A673 (cell line): ENCODE data around the gene MITF. TPM values are rescaled to one million over a fixed set of nuclear protein-coding genes. Genes with fewer than 3 reads are reported as not detected.

Experiments used
- BruUV-seq: library from RNA; stranded (reverse); fragments of 400-500 nt; replicated peaks from 2 replicates; lab custom pipeline; 2021; lab: Mats Ljungman, UMichigan
- CTCF ChIA-PET: fragments of 300-600 bp; sonication (Branson Sonifier 250); formaldehyde crosslinking; loops from one replicate; lab custom pipeline; 2022; ENCODE audit warnings: antibody characterized with exemption; lab: Charles Lee
- POLR2A ChIA-PET: fragments of 300-600 bp; sonication (Branson Sonifier 250); formaldehyde crosslinking; loops from one replicate; lab custom pipeline; 2022; ENCODE audit warnings: antibody characterized with exemption; ENCODE audit not compliant: low non-redundant PET; lab: Charles Lee
- DNase-seq: peaks from one replicate; pipeline ENCODE4 v3.0.0-alpha.2; 2015; ENCODE audit warnings: low spot score
- H3K27ac ChIP-seq: fragments of 200-600 bp; sonication (generic); 2 replicates; pipeline ENCODE4 v1.5.1; 2016; ENCODE audit warnings: mixed run types, low read depth, mild to moderate bottlenecking, mixed read lengths, antibody characterized with exemption, low read length; ENCODE audit not compliant: poor library complexity, severe bottlenecking
- H3K27me3 ChIP-seq: fragments of 200-600 bp; sonication (generic); replicated peaks from 2 replicates; pipeline ENCODE4 v1.6.1; 2017; ENCODE audit warnings: mixed run types, low read depth, mild to moderate bottlenecking, mixed read lengths, antibody characterized with exemption, low read length; ENCODE audit not compliant: insufficient read depth, poor library complexity
- H3K36me3 ChIP-seq: fragments of 200-600 bp; sonication (generic); 2 replicates; pipeline ENCODE4 v1.6.1; 2016; ENCODE audit warnings: mixed run types, mild to moderate bottlenecking, mixed read lengths, antibody characterized with exemption, low read length; ENCODE audit not compliant: insufficient read depth, poor library complexity, severe bottlenecking
- H3K4me1 ChIP-seq: fragments of 200-600 bp; sonication (generic); 2 replicates; pipeline ENCODE4 v1.6.1; 2017; ENCODE audit warnings: mixed run types, mild to moderate bottlenecking, mixed read lengths, antibody characterized with exemption, low read length; ENCODE audit not compliant: insufficient read depth, poor library complexity, severe bottlenecking
- H3K4me3 ChIP-seq: fragments of 200-600 bp; sonication (generic); 2 replicates; pipeline ENCODE4 v1.5.1; 2016; ENCODE audit warnings: low read depth, mixed run types, mild to moderate bottlenecking, mixed read lengths, low read length; ENCODE audit not compliant: poor library complexity, severe bottlenecking
- H3K9me3 ChIP-seq: fragments of 200-600 bp; sonication (generic); 2 replicates; pipeline ENCODE4 v1.6.1; 2016; ENCODE audit warnings: mixed run types, low read depth, mild to moderate bottlenecking, mixed read lengths, antibody characterized with exemption, low read length; ENCODE audit not compliant: poor library complexity, severe bottlenecking
- EZH2 ChIP-seq: fragments of 200-600 bp; sonication (generic); IDR thresholded peaks from 2 replicates; pipeline ENCODE4 v1.6.1; 2017; ENCODE audit warnings: borderline replicate concordance, low read depth, mild to moderate bottlenecking, mixed read lengths, antibody characterized with exemption, low read length; ENCODE audit not compliant: poor library complexity, severe bottlenecking
- intact Hi-C: fragments of 100-400 bp; cut with micrococcal nuclease; formaldehyde crosslinking; loops from one replicate; pipeline ENCODE4 v1.10.0; 2022; ENCODE audit not compliant: unreplicated experiment
- total RNA-seq: library from RNA; stranded (reverse); gene quantifications from 2 replicates; pipeline ENCODE4 v1.2.3, GENCODE V29; 2021
- TF ChIP-seq, protein P1 (sequence below): fragments of 300-800, 200-600 bp; sonication (generic); conservative IDR thresholded peaks from 2 replicates; pipeline ENCODE4 v1.5.1; 2017; ENCODE audit warnings: low read depth, mild to moderate bottlenecking, antibody characterized with exemption, low read length, moderate library complexity, mixed read lengths

Gene MITF
- total RNA-seq, 1 experiment from 2014 or later: 0.52 TPM

DNA sequence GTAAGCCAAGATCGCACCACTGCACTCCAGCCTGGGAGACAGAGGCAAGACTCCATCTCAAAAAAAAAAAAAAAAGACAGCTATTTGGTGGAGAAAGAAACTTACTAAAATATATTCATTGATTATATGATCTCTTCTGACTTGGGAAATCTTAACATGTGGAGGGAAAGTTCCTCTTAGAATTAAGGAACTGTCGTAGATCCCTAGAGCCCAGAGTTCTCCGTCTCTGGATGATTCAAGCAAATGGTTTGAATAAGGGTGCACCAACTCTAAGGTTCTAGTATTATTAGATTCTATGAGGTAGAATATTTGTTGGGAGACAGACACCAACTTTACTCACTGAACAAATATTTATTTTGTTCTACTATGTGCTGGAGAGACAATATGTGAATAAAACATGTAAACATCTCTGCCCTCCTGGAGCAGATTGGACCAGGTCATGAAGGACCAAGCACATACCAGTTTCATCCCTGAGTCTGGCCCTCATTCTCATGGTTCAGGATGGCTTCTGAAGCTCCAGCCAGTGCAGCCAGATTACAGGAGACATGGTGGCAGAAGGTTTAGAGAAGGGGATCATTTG lies 129.7 kb downstream of the MITF start:
- Histone ChIP-seq H3K36me3 (no peaks in the 10 kb centered on the region), H3K9me3 (no peaks in the 10 kb centered on the region), H3K4me3 (no peak overlapping the region), H3K27ac (no peak overlapping the region), H3K4me1 (no peaks in the 10 kb centered on the region), H3K27me3 (no peaks in the 10 kb centered on the region)
- no peak for DNase-seq
- CTCF ChIA-PET: no interaction called here
- POLR2A ChIA-PET: no interaction called here
- TF ChIP-seq EZH2: no peak
- TF ChIP-seq, protein P1, sequence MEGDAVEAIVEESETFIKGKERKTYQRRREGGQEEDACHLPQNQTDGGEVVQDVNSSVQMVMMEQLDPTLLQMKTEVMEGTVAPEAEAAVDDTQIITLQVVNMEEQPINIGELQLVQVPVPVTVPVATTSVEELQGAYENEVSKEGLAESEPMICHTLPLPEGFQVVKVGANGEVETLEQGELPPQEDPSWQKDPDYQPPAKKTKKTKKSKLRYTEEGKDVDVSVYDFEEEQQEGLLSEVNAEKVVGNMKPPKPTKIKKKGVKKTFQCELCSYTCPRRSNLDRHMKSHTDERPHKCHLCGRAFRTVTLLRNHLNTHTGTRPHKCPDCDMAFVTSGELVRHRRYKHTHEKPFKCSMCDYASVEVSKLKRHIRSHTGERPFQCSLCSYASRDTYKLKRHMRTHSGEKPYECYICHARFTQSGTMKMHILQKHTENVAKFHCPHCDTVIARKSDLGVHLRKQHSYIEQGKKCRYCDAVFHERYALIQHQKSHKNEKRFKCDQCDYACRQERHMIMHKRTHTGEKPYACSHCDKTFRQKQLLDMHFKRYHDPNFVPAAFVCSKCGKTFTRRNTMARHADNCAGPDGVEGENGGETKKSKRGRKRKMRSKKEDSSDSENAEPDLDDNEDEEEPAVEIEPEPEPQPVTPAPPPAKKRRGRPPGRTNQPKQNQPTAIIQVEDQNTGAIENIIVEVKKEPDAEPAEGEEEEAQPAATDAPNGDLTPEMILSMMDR: no peak
- intact Hi-C loops: no loop called here
- BruUV-seq: no TSS peak

DNA sequence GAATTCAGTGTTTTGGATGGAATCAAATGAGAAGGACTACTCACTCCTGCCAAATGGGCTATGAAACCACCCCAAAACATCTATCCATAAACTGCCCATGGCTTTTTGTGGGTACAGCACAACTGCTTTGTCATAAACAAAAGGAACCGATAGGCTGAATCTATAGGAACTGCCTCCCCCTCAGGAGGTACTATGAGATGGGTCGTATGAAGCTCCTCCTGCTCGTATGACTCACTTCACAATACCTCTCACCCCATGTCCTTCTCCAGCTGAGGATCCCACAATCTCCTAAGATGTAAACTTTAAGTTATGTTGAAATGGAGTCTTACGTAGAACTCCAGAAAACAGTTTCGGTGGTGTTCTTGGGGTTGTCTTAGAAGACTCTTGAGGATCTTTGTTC lies 130.4 kb downstream of the MITF start:
- no peak for DNase-seq

DNA sequence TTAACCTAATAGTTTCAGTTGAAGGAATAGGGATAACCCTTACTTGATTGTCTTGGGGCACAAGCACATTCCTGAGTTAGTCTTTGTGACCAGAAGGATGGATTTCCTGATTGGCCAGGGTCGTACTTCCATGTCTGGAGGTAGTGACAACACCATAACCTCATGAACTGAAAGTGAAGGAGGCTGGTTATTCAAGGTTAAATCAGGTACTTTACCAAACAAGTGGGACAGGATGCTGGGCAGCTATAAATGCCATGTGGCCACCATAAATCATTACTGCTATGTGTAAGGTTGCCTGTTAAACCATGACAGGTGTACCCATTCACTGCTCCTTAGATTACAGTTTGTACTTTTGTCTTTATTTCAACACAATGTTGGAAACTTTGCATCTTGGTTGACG lies 132.0 kb downstream of the MITF start:
- H3K4me3 ChIP-seq: no peak overlapping the region
- BruUV-seq: no TSS peak
- H3K27ac ChIP-seq: no peak overlapping the region
- DNase-seq: no peak
- intact Hi-C loops: no loop called here
- TF ChIP-seq EZH2: no peak
- TF ChIP-seq, protein P1: no peak
- no peaks in the 10 kb centered on the region for H3K4me1 ChIP-seq
- no peaks in the 10 kb centered on the region for H3K9me3 ChIP-seq
- ChIA-PET CTCF (no interaction called here), POLR2A (no interaction called here)
- no peaks in the 10 kb centered on the region for H3K27me3 ChIP-seq
- H3K36me3 ChIP-seq: no peaks in the 10 kb centered on the region

More for the DNA sequence above, 130.4 kb downstream of the MITF start:
- CTCF ChIA-PET: no interaction called here
- Histone ChIP-seq H3K4me1 (no peaks in the 10 kb centered on the region), H3K4me3 (no peak overlapping the region), H3K9me3 (no peaks in the 10 kb centered on the region), H3K27ac (no peak overlapping the region), H3K36me3 (no peaks in the 10 kb centered on the region), H3K27me3 (no peaks in the 10 kb centered on the region)
- TF ChIP-seq, protein P1: no peak
- TF ChIP-seq EZH2: no peak
- POLR2A ChIA-PET: no interaction called here
- BruUV-seq: no TSS peak
- intact Hi-C loops: no loop called here
